ENCODE data around the gene SLC25A27.

SLC25A27 gene

DNA sequence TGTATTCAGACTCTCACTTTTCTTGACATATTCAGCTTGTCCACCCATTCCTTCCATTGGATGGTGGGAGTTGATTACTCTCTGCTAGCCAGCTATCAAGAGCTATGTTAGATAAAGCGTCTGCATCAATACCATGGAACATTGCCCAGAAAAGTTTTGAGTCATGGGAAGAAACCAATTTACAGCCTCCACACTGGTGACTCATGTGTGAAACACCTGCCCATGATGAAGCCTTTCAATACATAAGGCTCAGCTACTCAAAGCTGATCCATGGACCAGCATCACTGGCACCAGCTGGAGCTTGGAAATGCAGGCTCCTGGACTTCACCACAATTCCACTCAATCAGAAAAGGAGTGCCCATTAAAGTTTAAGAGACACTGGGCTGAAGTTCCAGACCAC is 66.3 kb downstream of the SLC25A27 start:
- no peak overlapping the region for H3K27ac Mint-ChIP-seq
- peaks cover 8% of the 10 kb centered on the region for H3K27me3 Mint-ChIP-seq
- CTCF ChIA-PET, result no interaction called here
- no peaks in the 10 kb centered on the region for H3K9me3 Mint-ChIP-seq
- no peaks in the 10 kb centered on the region for H3K4me1 Mint-ChIP-seq
- DNase-seq, result no peak
- no peak overlapping the region for H3K4me3 Mint-ChIP-seq
- no peaks in the 10 kb centered on the region for H3K36me3 Mint-ChIP-seq

DNA sequence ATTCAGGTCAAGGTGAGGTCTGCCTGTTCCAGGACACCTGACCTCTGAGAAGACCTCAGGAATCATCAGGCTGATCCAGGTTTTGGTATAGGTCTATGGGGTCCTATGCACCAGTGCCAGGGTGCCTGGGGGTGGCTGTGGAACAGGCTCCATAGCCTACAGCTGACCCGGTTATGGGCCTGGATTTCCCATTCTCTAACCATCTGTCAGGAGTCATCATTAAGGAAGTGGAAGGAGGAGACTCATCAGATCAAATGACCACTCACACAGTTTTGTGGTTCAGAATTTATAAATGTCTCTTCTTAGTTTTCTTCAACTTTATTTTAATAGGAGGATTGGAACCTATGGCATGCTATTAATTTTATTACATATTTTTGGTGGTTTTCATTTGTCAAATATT is 67.6 kb downstream of the SLC25A27 start:
- CTCF ChIA-PET, result no interaction called here
- peaks cover 8% of the 10 kb centered on the region for H3K27me3 Mint-ChIP-seq
- H3K9me3 Mint-ChIP-seq, result no peaks in the 10 kb centered on the region
- DNase-seq, result no peak
- H3K4me3 Mint-ChIP-seq, result no peak overlapping the region
- no peak overlapping the region for H3K27ac Mint-ChIP-seq
- H3K4me1 Mint-ChIP-seq, result no peaks in the 10 kb centered on the region
- no peaks in the 10 kb centered on the region for H3K36me3 Mint-ChIP-seq

Data from activated naive CD4-positive, alpha-beta T cell treated with anti-CD3 and anti-CD28 coated beads, Interleukin-2, amount 10 ng/mL, durations not matched to agents 7 days and 5 days (primary cell).